Bronchial epithelial cell (primary cell): ENCODE data around the gene UBD. TPM values are rescaled to one million over a fixed set of nuclear protein-coding genes. Genes with fewer than 3 reads are reported as not detected.

Experiments used
- DNase-seq: peaks from one replicate; pipeline ENCODE4 v3.0.0-alpha.2; 2010; ENCODE audit warnings: low read depth
- FAIRE-seq: peaks from 2 replicates; lab custom pipeline; 2011; peaks lifted over from hg19 to GRCh38; lab: Jason Lieb, UNC
- H3K27me3 ChIP-seq: 2 replicates; pipeline ENCODE4 v1.5.1; 2011; ENCODE audit warnings: low read length; ENCODE audit not compliant: control insufficient read depth, insufficient read depth
- H3K36me3 ChIP-seq: 2 replicates; pipeline ENCODE4 v1.5.1; 2011; ENCODE audit warnings: low read length; ENCODE audit not compliant: control insufficient read depth, insufficient read depth
- H3K4me3 ChIP-seq: 2 replicates; pipeline ENCODE4 v1.5.1; 2011; ENCODE audit warnings: mild to moderate bottlenecking, low read depth, low read length, control low read depth
- CTCF ChIP-seq: IDR thresholded peaks from 2 replicates; pipeline ENCODE4 v1.5.1; 2011; ENCODE audit warnings: mild to moderate bottlenecking, moderate library complexity, low read length, control low read depth, inconsistent platforms; ENCODE audit not compliant: insufficient read depth, severe bottlenecking
- total RNA-seq: library from RNA; depleted of rRNA; stranded (reverse); fragments of >200 nt; gene quantifications from 2 replicates; pipeline ENCODE4 v1.2.1, GENCODE V29; 2014

Gene UBD
- total RNA-seq, 1 donor from 2014 or later: not detected

GRCh38 chr6:29516108-29516507 lies 43.4 kb downstream of the UBD start:
- DNase-seq: peak; percentile 90
- peak; percentile 36 for FAIRE-seq
- no peak overlapping the region for H3K4me3 ChIP-seq
- no peaks in the 10 kb centered on the region for H3K36me3 ChIP-seq
- TF ChIP-seq CTCF: no peak
- no peaks in the 10 kb centered on the region for H3K27me3 ChIP-seq

- Histone ChIP-seq H3K4me3 (no peak overlapping the region), H3K36me3 (no peaks in the 10 kb centered on the region), H3K27me3 (peaks cover 3% of the 10 kb centered on the region)
- no peak for TF ChIP-seq CTCF
- DNase-seq (no peak), FAIRE-seq (peak; percentile 7)
Observed at GRCh38 chr6:29510746-29511300, 48.7 kb downstream of the UBD start.

- no peaks in the 10 kb centered on the region for H3K36me3 ChIP-seq
- H3K27me3 ChIP-seq: peaks cover 3% of the 10 kb centered on the region
- TF ChIP-seq CTCF: no peak
- no peak overlapping the region for H3K4me3 ChIP-seq
- no peak for DNase-seq
- FAIRE-seq: no peak
Observed at GRCh38 chr6:29510202-29510601, 49.3 kb downstream of the UBD start.

GRCh38 chr6:29509711-29510110 lies 49.8 kb downstream of the UBD start:
- no peak overlapping the region for H3K4me3 ChIP-seq
- FAIRE-seq: peak; percentile 55

GRCh38 chr6:29509239-29509638 lies 50.3 kb downstream of the UBD start:
- H3K36me3 ChIP-seq: no peaks in the 10 kb centered on the region
- H3K27me3 ChIP-seq: peaks cover 3% of the 10 kb centered on the region
- no peak overlapping the region for H3K4me3 ChIP-seq
- TF ChIP-seq CTCF: no peak
- DNase-seq (no peak), FAIRE-seq (no peak)

More at GRCh38 chr6:29509711-29510110, 49.8 kb downstream of the UBD start:
- DNase-seq: no peak
- Histone ChIP-seq H3K36me3 (no peaks in the 10 kb centered on the region), H3K27me3 (peaks cover 3% of the 10 kb centered on the region)
- TF ChIP-seq CTCF: no peak

GRCh38 chr6:29507319-29507718 lies 52.2 kb downstream of the UBD start:
- H3K36me3 ChIP-seq: no peaks in the 10 kb centered on the region
- FAIRE-seq (no peak), DNase-seq (no peak)
- peaks cover 3% of the 10 kb centered on the region for H3K27me3 ChIP-seq
- no peak for TF ChIP-seq CTCF
- H3K4me3 ChIP-seq: no peak overlapping the region
